GM18873 (cell line): ENCODE results near the gene PLEKHD1.

ENCODE experiments used
- ATAC-seq: cut with Tn5 transposase; IDR thresholded peaks from one replicate; pipeline ENCODE4 v1.9.1; 2021; ENCODE audit warnings: mild to moderate bottlenecking, moderate library complexity, moderate number of reproducible peaks; ENCODE audit not compliant: unreplicated experiment, low FRiP score

Gene PLEKHD1

DNA sequence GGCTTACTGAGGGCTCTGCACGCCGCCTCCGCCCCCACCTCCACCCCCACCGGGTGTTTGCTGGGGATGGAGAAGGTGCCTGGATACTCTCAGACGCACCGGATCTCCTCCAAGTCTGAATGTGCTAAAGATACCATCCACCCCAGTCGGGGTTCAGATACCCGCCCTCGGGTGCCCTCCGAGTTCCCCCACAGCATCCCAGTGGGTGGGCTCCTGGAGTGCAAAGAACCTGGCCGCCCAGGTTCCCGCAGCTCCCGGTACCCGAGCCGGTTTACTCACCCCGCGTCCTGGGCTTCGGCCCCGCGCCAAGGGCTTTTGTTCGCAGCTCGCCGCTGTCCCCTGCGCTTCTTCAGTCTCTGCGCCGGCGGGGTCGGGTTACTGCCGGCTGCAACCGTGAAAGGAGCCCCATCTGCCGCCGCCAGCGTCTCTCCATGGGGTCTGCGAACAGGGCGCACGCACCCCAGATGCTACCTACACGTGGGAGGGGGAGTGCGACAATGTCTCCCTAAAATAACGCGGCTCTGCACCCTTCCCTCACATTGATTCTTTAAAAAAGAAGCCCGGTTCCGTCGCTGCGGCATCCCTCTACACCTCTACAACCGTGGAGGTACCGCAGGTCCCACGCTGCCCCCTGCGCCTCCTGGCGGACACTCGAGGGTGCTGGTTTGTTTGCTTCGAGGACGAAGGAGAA, 89.9 kb downstream of the PLEKHD1 start, which contains the start of gene CCDC177:
CCDC177 (minus strand) TSS at position 609 of the 691 bp plus-strand sequence. CDS start 1,249 bp downstream, outside the sequence.
- no peak for ATAC-seq

DNA sequence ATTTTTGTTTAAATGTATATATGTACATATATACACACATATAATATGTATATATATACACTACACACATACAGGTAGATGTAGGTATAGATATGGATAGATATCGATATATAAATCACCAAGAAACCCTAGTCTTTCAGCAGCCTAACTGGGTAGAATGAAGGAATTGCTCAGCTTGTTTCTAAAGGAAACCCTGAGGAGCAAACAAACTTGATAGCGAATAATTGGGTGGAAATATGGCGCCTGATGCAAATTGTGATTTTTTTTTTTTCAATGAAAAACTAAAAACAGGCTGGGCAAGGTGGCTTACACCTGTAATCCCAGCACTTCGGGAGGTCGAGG, 90.4 kb downstream of the PLEKHD1 start:
- ATAC-seq: no peak

DNA sequence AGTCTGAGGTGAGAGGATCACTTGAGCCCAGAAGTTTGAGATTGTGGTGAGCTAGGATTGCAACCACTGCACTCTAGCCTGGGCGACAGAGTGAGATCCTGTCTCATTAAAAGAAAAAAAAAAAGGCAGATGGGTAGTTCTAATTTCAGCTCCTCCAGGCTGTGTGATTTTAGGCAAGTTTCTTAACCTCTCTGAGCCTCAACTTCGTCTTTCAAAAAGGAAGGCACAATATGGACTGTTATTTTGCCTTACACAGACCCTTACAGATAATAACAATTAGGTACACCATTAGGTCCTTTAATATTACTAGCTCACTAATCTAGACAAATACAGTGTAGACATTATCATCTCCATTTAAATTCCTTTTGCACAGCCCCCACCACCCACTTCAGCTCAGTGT, 94.9 kb downstream of the PLEKHD1 start:
- ATAC-seq: no peak

DNA sequence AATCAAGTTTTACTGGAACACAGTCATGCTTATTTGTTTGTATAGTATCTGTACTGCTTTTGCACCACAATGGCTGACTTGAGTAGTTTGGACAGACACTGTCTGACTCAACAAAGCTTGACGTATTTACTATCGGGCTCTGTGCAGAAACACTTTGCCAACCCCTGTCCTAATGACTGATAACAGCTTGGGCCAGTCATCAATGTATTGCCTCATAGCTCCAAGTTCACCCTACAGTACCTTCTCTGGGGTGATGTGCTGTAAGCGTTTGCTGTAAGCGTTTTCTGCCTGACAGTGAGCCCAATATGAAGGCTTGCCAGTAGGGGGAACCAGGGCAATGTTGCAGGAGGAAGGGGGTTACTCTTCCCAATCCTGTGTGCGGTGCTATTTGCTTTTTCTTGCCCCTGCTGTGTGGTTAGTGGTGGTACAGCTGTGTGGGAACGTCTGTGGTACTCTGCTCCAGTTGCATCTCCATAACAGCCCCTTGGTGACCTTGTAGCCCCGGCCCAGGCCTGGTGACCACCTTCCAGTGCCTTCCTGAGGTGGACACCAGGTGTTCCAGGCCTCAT, 95.6 kb downstream of the PLEKHD1 start:
- no peak for ATAC-seq
